Panc1 (cell line): ENCODE data around the gene SYNGR4. TPM values are rescaled to one million over a fixed set of nuclear protein-coding genes. Genes with fewer than 3 reads are reported as not detected.

Source experiments
- ATAC-seq: fragments of 200-7000 bp; cut with Tn5 transposase; 2 replicates; pipeline ENCODE4 v1.9.1; 2020; ENCODE audit warnings: mild to moderate bottlenecking, moderate library complexity
- BruUV-seq: library from RNA; stranded (reverse); fragments of 400-500 nt; replicated peaks from 2 replicates; lab custom pipeline; 2021; lab: Mats Ljungman, UMichigan
- CTCF ChIA-PET: fragments of 300-600 bp; sonication (Branson Sonifier 250); formaldehyde crosslinking; loops from one replicate; lab custom pipeline; 2022; ENCODE audit warnings: antibody characterized with exemption; lab: Charles Lee
- POLR2A ChIA-PET: fragments of 300-600 bp; sonication (Branson Sonifier 250); formaldehyde crosslinking; loops from one replicate; lab custom pipeline; 2022; ENCODE audit warnings: antibody characterized with exemption; lab: Charles Lee
- DNase-seq: peaks from one replicate; pipeline ENCODE4 v3.0.0-alpha.2; 2010; ENCODE audit warnings: low read depth, low spot score
- H3K27ac ChIP-seq: 2 replicates; pipeline ENCODE4 v1.5.1; 2011; ENCODE audit warnings: mild to moderate bottlenecking, low read length, inconsistent platforms
- H3K27me3 ChIP-seq: fragments of 200-500 bp; sonication (Bioruptor generic); 2 replicates; pipeline ENCODE4 v1.6.0; 2014; ENCODE audit warnings: low read length, inconsistent platforms; ENCODE audit not compliant: control insufficient read depth, insufficient read depth
- H3K36me3 ChIP-seq: fragments of 200-500 bp; sonication (Bioruptor generic); 2 replicates; pipeline ENCODE4 v1.5.1; 2014; ENCODE audit warnings: inconsistent platforms, mild to moderate bottlenecking, low read length, moderate library complexity; ENCODE audit not compliant: control insufficient read depth, insufficient read depth
- H3K4me1 ChIP-seq: 2 replicates; pipeline ENCODE4 v1.5.1; 2011; ENCODE audit warnings: inconsistent platforms, mild to moderate bottlenecking, low read length, moderate library complexity; ENCODE audit not compliant: control insufficient read depth, insufficient read depth
- H3K4me3 ChIP-seq, 2 experiments: 2 replicates each; pipeline ENCODE4 v1.5.1; 2011 to 2012; ENCODE audit warnings: low read depth in 2 of 2, low read length in 2 of 2, mild to moderate bottlenecking in 2 of 2, inconsistent platforms in 1 of 2, moderate library complexity in 1 of 2
- H3K9me3 ChIP-seq: fragments of 200-500 bp; sonication (Bioruptor generic); 2 replicates; pipeline ENCODE4 v1.5.1; 2014; ENCODE audit warnings: low read depth, mild to moderate bottlenecking, inconsistent platforms, low read length, moderate library complexity; ENCODE audit not compliant: control insufficient read depth, insufficient read depth
- POLR2AphosphoS5 ChIP-seq: IDR thresholded peaks from 2 replicates; pipeline ENCODE4 v1.6.1; 2012; ENCODE audit warnings: mild to moderate bottlenecking, low read depth, low read length, moderate library complexity
- SIN3A ChIP-seq: IDR thresholded peaks from 2 replicates; pipeline ENCODE4 v1.6.1; 2012; ENCODE audit warnings: low read depth, mild to moderate bottlenecking, low read length, moderate library complexity, borderline replicate concordance; ENCODE audit not compliant: insufficient read depth
- TCF7L2 ChIP-seq: IDR thresholded peaks from 2 replicates; pipeline ENCODE4 v1.6.1; 2011; ENCODE audit warnings: mild to moderate bottlenecking, low read depth, low read length, inconsistent platforms
- in situ Hi-C: cut with HindIII; loops from 2 replicates; pipeline ENCODE4 v1.10.0; 2016; ENCODE audit warnings: low sequenced_read_pairs, low pct_unique_long_range_greater_than_20kb
- intact Hi-C: fragments of 100-400 bp; cut with micrococcal nuclease; formaldehyde crosslinking; loops from one replicate; pipeline ENCODE4 v1.10.0; 2022; ENCODE audit not compliant: unreplicated experiment
- total RNA-seq: library from RNA; stranded (reverse); gene quantifications from one replicate; pipeline ENCODE4 v1.2.1, GENCODE V29; 2021; ENCODE audit not compliant: unreplicated experiment
- TF ChIP-seq, protein P1 (sequence below), 2 experiments: IDR thresholded peaks; 2 replicates each; pipeline ENCODE4 v1.6.1; 2011 to 2012; ENCODE audit warnings: low read depth in 2 of 2, control low read depth in 1 of 2, low read length in 1 of 2, mild to moderate bottlenecking in 1 of 2, moderate library complexity in 1 of 2; ENCODE audit not compliant: insufficient read depth in 1 of 2
- TF ChIP-seq, protein P2 (sequence below): fragments of 450-650 bp; IDR thresholded peaks from 2 replicates; pipeline ENCODE4 v1.5.1; 2017; ENCODE audit warnings: mild to moderate bottlenecking

The SYNGR4 gene
- total RNA-seq, 1 experiment from 2014 or later = 0.39 TPM

DNA sequence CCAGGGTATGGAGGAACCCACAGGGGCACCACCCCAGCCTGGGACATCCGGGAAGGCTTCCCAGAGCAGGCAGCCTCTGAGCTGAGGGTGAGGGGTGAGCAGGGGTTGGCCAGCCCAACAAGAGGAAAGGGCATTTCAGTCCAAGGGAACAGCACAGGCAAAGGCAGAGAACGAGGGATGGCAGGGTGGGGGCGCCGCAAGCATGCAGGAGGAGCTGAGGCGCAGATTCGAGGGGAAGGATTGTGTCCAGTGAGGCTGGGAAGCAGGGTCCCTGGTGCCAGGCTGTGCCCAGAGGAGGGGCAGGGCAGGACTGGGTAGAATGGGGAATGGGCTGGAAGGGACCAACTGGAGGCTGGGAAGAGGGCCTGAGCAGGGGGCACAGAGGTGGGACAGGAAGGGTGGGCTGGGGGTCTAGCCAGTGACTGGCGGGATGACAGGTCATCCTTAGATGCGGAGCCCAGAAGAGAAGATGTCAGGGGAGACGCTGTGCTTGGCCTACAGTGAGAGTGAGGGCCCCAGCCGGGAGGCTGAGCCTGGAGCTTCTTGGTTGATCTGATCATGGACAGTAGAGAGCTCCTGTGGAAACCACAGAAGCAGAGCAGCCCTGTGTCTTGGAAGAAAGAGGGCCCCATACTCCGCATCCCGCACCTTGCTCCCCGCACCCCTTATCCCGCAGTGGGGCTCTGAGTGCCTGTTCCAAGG, 25.2 kb upstream of the SYNGR4 start:
- no peak overlapping the region for H3K4me3 ChIP-seq

DNA sequence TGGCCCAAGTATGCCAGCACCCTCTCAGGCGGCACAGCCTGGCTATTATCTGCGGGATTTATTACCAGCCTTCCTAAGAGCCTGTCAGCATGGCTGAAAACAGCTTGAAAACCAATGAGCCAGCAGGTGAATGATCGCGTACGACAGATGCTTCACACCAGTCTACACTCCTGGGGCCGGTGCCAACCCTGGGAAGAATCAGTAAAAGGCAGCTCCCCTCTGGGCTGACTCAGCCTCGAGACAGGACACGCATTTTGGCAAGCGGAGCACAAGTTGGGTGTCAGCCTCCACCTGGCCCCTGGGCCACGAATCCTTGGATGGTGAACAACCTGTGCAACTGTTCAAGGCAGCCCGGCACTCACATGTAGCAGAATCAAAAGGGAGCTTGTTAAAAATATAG, 23.2 kb upstream of the SYNGR4 start:
- no TSS peak for BruUV-seq
- Histone ChIP-seq H3K36me3 (no peaks in the 10 kb centered on the region), H3K9me3 (no peaks in the 10 kb centered on the region), H3K27me3 (no peaks in the 10 kb centered on the region), H3K27ac (no peak overlapping the region), H3K4me3 (no peak overlapping the region), H3K4me1 (0 out of 2 replicates have a peak, but pooled peaks cover 3% of the 10 kb centered on the region)
- ChIA-PET CTCF (no interaction called here), POLR2A (interaction anchor here (0.5 kb wide), 1 partner anchor 23 kb away, joined by 4 read pairs; the partner anchor contains the start of gene TMEM143)
- ATAC-seq (no peak), DNase-seq (no peak)
- TF ChIP-seq TCF7L2 (no peak), SIN3A (no peak)
- intact Hi-C loops (no loop called here), in situ Hi-C loops (no loop called here)

More for the DNA sequence above, 25.2 kb upstream of the SYNGR4 start:
- POLR2A ChIA-PET = no interaction called here
- Histone ChIP-seq H3K9me3 (no peaks in the 10 kb centered on the region), H3K36me3 (no peaks in the 10 kb centered on the region), H3K4me1 (0 out of 2 replicates have a peak, but pooled peaks cover 3% of the 10 kb centered on the region), H3K27ac (no peak overlapping the region), H3K27me3 (no peaks in the 10 kb centered on the region)
- TF ChIP-seq TCF7L2 (no peak), SIN3A (no peak), POLR2AphosphoS5 (no peak)
- TF ChIP-seq, protein P1, sequence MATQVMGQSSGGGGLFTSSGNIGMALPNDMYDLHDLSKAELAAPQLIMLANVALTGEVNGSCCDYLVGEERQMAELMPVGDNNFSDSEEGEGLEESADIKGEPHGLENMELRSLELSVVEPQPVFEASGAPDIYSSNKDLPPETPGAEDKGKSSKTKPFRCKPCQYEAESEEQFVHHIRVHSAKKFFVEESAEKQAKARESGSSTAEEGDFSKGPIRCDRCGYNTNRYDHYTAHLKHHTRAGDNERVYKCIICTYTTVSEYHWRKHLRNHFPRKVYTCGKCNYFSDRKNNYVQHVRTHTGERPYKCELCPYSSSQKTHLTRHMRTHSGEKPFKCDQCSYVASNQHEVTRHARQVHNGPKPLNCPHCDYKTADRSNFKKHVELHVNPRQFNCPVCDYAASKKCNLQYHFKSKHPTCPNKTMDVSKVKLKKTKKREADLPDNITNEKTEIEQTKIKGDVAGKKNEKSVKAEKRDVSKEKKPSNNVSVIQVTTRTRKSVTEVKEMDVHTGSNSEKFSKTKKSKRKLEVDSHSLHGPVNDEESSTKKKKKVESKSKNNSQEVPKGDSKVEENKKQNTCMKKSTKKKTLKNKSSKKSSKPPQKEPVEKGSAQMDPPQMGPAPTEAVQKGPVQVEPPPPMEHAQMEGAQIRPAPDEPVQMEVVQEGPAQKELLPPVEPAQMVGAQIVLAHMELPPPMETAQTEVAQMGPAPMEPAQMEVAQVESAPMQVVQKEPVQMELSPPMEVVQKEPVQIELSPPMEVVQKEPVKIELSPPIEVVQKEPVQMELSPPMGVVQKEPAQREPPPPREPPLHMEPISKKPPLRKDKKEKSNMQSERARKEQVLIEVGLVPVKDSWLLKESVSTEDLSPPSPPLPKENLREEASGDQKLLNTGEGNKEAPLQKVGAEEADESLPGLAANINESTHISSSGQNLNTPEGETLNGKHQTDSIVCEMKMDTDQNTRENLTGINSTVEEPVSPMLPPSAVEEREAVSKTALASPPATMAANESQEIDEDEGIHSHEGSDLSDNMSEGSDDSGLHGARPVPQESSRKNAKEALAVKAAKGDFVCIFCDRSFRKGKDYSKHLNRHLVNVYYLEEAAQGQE (IDR thresholded peaks at IDR 0.05; ENCODE audit: insufficient read depth in 1 of 2, low read depth in 2 of 2, low read length in 1 of 2) = no peak
- TF ChIP-seq, protein P2, sequence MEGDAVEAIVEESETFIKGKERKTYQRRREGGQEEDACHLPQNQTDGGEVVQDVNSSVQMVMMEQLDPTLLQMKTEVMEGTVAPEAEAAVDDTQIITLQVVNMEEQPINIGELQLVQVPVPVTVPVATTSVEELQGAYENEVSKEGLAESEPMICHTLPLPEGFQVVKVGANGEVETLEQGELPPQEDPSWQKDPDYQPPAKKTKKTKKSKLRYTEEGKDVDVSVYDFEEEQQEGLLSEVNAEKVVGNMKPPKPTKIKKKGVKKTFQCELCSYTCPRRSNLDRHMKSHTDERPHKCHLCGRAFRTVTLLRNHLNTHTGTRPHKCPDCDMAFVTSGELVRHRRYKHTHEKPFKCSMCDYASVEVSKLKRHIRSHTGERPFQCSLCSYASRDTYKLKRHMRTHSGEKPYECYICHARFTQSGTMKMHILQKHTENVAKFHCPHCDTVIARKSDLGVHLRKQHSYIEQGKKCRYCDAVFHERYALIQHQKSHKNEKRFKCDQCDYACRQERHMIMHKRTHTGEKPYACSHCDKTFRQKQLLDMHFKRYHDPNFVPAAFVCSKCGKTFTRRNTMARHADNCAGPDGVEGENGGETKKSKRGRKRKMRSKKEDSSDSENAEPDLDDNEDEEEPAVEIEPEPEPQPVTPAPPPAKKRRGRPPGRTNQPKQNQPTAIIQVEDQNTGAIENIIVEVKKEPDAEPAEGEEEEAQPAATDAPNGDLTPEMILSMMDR = no peak; the same call in 1 of the 2 replicates
- no peak for ATAC-seq
- intact Hi-C loops (no loop called here), in situ Hi-C loops (no loop called here)
- no TSS peak for BruUV-seq
- CTCF ChIA-PET = interaction anchor here (0.8 kb wide), 1 partner anchor 22 kb away, joined by 3 read pairs; no protein-coding TSS in a partner anchor
- no peak for DNase-seq
